Uterus (tissue), 2 donors: ENCODE results near the gene VDAC1.

Experiments
- CTCF ChIP-seq, 4 experiments: fragments of 200-600 bp in 2 of 4; fragments of 450-650 bp in 2 of 4; sonication (generic) in 2 of 4; IDR thresholded peaks; one replicate each; pipeline ENCODE4 v1.5.1; 2016 to 2019; ENCODE audit warnings: antibody characterized with exemption in 4 of 4, mild to moderate bottlenecking in 2 of 4, moderate library complexity in 1 of 4
- POLR2A ChIP-seq, 2 donors: fragments of 450-650 bp; IDR thresholded peaks; one replicate each; pipeline ENCODE4 v1.6.1; 2016; ENCODE audit warnings: antibody characterized with exemption in 2 of 2, mild to moderate bottlenecking in 1 of 2, moderate library complexity in 1 of 2

GRCh38 chr5:133935667-133935940, 69.2 kb downstream of the VDAC1 start:
- TF ChIP-seq CTCF (IDR thresholded peaks at IDR 0.05) (no peak), POLR2A (IDR thresholded peaks at IDR 0.05) (no peak)
